ENCODE data around the gene HNRNPC. TPM values are rescaled to one million over a fixed set of nuclear protein-coding genes. Genes with fewer than 3 reads are reported as not detected.

The HNRNPC gene
- total RNA-seq, 6 experiments from 2014 or later, result 528 to 684 (median 604) TPM

- H3K9me3 Mint-ChIP-seq, result no peaks in the 10 kb centered on the region
- DNase-seq, result no peak
- peaks cover 47% of the 10 kb centered on the region for H3K4me1 Mint-ChIP-seq (ENCODE audit: low read depth)
- peaks cover 9% of the 10 kb centered on the region; the same call in 1 of the 2 replicates for H3K27me3 Mint-ChIP-seq (ENCODE audit: insufficient read depth)
- peak overlapping the region; percentile 24; the same call in 1 of the 2 replicates for H3K27ac Mint-ChIP-seq
- no peak for TF ChIP-seq CTCF (IDR thresholded peaks at IDR 0.05)
- H3K4me3 Mint-ChIP-seq, result no peak overlapping the region
- peaks cover 15% of the 10 kb centered on the region for H3K36me3 Mint-ChIP-seq (ENCODE audit: low read depth)
Measured at GRCh38 chr14:21240417-21240816, 28.8 kb downstream of the HNRNPC start.

GRCh38 chr14:21238823-21239518 is 30.3 kb downstream of the HNRNPC start:
- no peak for DNase-seq
- Mint-ChIP-seq H3K27ac (peak overlapping the region; percentile 52; the same call in 1 of the 2 replicates), H3K27me3 (ENCODE audit: insufficient read depth) (peaks cover 9% of the 10 kb centered on the region; the same call in 1 of the 2 replicates), H3K4me3 (no peak overlapping the region), H3K9me3 (no peaks in the 10 kb centered on the region), H3K4me1 (ENCODE audit: low read depth) (peaks cover 55% of the 10 kb centered on the region), H3K36me3 (ENCODE audit: low read depth) (peaks cover 17% of the 10 kb centered on the region)
- no peak for TF ChIP-seq CTCF (IDR thresholded peaks at IDR 0.05)

GRCh38 chr14:21236948-21237797 is 32.1 kb downstream of the HNRNPC start:
- Mint-ChIP-seq H3K4me1 (ENCODE audit: low read depth) (peaks cover 54% of the 10 kb centered on the region), H3K9me3 (no peaks in the 10 kb centered on the region), H3K27ac (peak overlapping the region; percentile 6; the same call in 1 of the 2 replicates), H3K4me3 (no peak overlapping the region), H3K27me3 (ENCODE audit: insufficient read depth) (peaks cover 9% of the 10 kb centered on the region; the same call in 1 of the 2 replicates), H3K36me3 (ENCODE audit: low read depth) (peaks cover 21% of the 10 kb centered on the region)
- no peak for TF ChIP-seq CTCF (IDR thresholded peaks at IDR 0.05)
- DNase-seq, result no peak

GRCh38 chr14:21234112-21234511 is 35.1 kb downstream of the HNRNPC start:
- no peak for DNase-seq
- H3K4me3 Mint-ChIP-seq, result no peak overlapping the region
- no peak for TF ChIP-seq CTCF (IDR thresholded peaks at IDR 0.05)

GRCh38 chr14:21233457-21234076 is 35.7 kb downstream of the HNRNPC start:
- Mint-ChIP-seq H3K4me1 (ENCODE audit: low read depth) (peaks cover 59% of the 10 kb centered on the region), H3K9me3 (no peaks in the 10 kb centered on the region), H3K4me3 (no peak overlapping the region), H3K27me3 (ENCODE audit: insufficient read depth) (no peaks in the 10 kb centered on the region), H3K36me3 (ENCODE audit: low read depth) (peaks cover 48% of the 10 kb centered on the region), H3K27ac (no peak overlapping the region)
- no peak for DNase-seq
- TF ChIP-seq CTCF (IDR thresholded peaks at IDR 0.05), result peak; percentile 52; the same call in 1 of the 2 replicates

More at GRCh38 chr14:21234112-21234511, 35.1 kb downstream of the HNRNPC start:
- Mint-ChIP-seq H3K4me1 (ENCODE audit: low read depth) (peaks cover 59% of the 10 kb centered on the region), H3K27me3 (ENCODE audit: insufficient read depth) (peaks cover 4% of the 10 kb centered on the region; the same call in 1 of the 2 replicates), H3K36me3 (ENCODE audit: low read depth) (peaks cover 48% of the 10 kb centered on the region), H3K9me3 (no peaks in the 10 kb centered on the region), H3K27ac (0 out of 2 replicates have a peak overlapping the region, but pooled peaks have one; percentile 2)
